GM21390 (cell line): Measurements from ENCODE around the gene HHATL.

Experiments used
- ATAC-seq: cut with Tn5 transposase; IDR thresholded peaks from one replicate; pipeline ENCODE4 v1.9.1; 2021; ENCODE audit not compliant: unreplicated experiment

Gene HHATL

GRCh38 chr3:42713747-42714146, 11.1 kb upstream of the HHATL start:
- no peak for ATAC-seq

- no peak for ATAC-seq
These were observed 10.2 kb upstream of the HHATL start for GRCh38 chr3:42712688-42713372.

- ATAC-seq: no peak
These were observed 9.7 kb upstream of the HHATL start for GRCh38 chr3:42712344-42712648.

GRCh38 chr3:42711491-42712343, 9.1 kb upstream of the HHATL start:
- no peak for ATAC-seq

- ATAC-seq: no peak
These were observed 7.9 kb upstream of the HHATL start for GRCh38 chr3:42710323-42711021.

- no peak for ATAC-seq
These were observed 7.0 kb upstream of the HHATL start for GRCh38 chr3:42709621-42710020.

GRCh38 chr3:42708611-42709151, 6.1 kb upstream of the HHATL start:
- ATAC-seq: no peak

GRCh38 chr3:42707620-42708355, 5.2 kb upstream of the HHATL start:
- no peak for ATAC-seq

- ATAC-seq: no peak
These were observed 4.4 kb upstream of the HHATL start for GRCh38 chr3:42706721-42707619.

GRCh38 chr3:42705962-42706585, 3.5 kb upstream of the HHATL start:
- ATAC-seq: no peak

- no peak for ATAC-seq
These were observed 2.6 kb upstream of the HHATL start for GRCh38 chr3:42705058-42705767.

- no peak for ATAC-seq
These were observed 1.7 kb upstream of the HHATL start for GRCh38 chr3:42704136-42704841.

- ATAC-seq: no peak
These were observed 1.1 kb upstream of the HHATL start for GRCh38 chr3:42703695-42704025.

GRCh38 chr3:42702982-42703694, 540 bp upstream of the HHATL start:
- ATAC-seq: no peak

GRCh38 chr3:42701371-42702065, 1.1 kb downstream of the HHATL start:
- no peak for ATAC-seq

GRCh38 chr3:42700366-42701288, 2.0 kb downstream of the HHATL start:
- no peak for ATAC-seq
